ENCODE measurements around the gene RAD51.

The RAD51 gene

DNA sequence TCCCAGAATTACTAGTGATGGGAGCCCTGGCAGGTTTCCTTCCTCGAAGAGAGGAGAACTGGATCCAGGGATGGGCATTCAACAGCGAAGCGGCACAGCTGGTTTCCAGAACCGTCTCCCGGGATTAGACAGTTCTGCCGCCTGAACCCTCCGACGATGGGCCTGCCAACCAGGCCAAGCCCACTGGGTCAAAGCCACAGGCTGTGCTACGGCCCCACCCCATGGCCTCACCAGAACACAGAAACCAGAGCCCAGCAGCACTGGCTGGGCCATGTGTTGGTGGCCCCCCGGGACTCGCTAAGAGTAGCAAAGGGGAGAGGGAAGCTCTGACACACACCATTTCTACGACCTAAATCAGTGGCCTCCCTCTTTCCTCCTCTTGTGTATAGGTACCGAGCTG is 77.0 kb downstream of the RAD51 start:
- Histone ChIP-seq H3K4me1 (ENCODE audit: insufficient read depth, poor library complexity, severe bottlenecking) (peaks cover 30% of the 10 kb centered on the region), H3K27me3 (ENCODE audit: insufficient read depth, poor library complexity, severe bottlenecking) (no peaks in the 10 kb centered on the region), H3K36me3 (ENCODE audit: low read depth) (peaks cover 41% of the 10 kb centered on the region), H3K9me3 (ENCODE audit: severe bottlenecking) (no peaks in the 10 kb centered on the region), H3K27ac (ENCODE audit: poor library complexity, severe bottlenecking) (no peak overlapping the region), H3K4me3 (ENCODE audit: severe bottlenecking) (no peak overlapping the region)
- no peak for DNase-seq (ENCODE audit: low spot score)
- ATAC-seq (ENCODE audit: low read depth), result no peak
- no peak for TF ChIP-seq CTCF (IDR thresholded peaks at IDR 0.05; ENCODE audit: poor library complexity, severe bottlenecking)

GRCh38 chr15:40773496-40773895 is 78.5 kb downstream of the RAD51 start:
- ATAC-seq (ENCODE audit: low read depth), result no peak
- peaks cover 29% of the 10 kb centered on the region for H3K4me1 ChIP-seq (ENCODE audit: insufficient read depth, poor library complexity, severe bottlenecking)
- no peak overlapping the region for H3K4me3 ChIP-seq (ENCODE audit: severe bottlenecking)
- TF ChIP-seq CTCF (IDR thresholded peaks at IDR 0.05; ENCODE audit: poor library complexity, severe bottlenecking), result no peak
- H3K27me3 ChIP-seq (ENCODE audit: insufficient read depth, poor library complexity, severe bottlenecking), result no peaks in the 10 kb centered on the region
- H3K9me3 ChIP-seq (ENCODE audit: severe bottlenecking), result no peaks in the 10 kb centered on the region
- DNase-seq (ENCODE audit: low spot score), result no peak
- no peak overlapping the region for H3K27ac ChIP-seq (ENCODE audit: poor library complexity, severe bottlenecking)
- peaks cover 51% of the 10 kb centered on the region for H3K36me3 ChIP-seq (ENCODE audit: low read depth)

GRCh38 chr15:40773902-40774301 is 78.9 kb downstream of the RAD51 start:
- H3K4me1 ChIP-seq (ENCODE audit: insufficient read depth, poor library complexity, severe bottlenecking), result peaks cover 25% of the 10 kb centered on the region
- H3K4me3 ChIP-seq (ENCODE audit: severe bottlenecking), result no peak overlapping the region
- H3K36me3 ChIP-seq (ENCODE audit: low read depth), result peaks cover 55% of the 10 kb centered on the region
- no peak for DNase-seq (ENCODE audit: low spot score)
- H3K27ac ChIP-seq (ENCODE audit: poor library complexity, severe bottlenecking), result no peak overlapping the region
- H3K27me3 ChIP-seq (ENCODE audit: insufficient read depth, poor library complexity, severe bottlenecking), result no peaks in the 10 kb centered on the region
- H3K9me3 ChIP-seq (ENCODE audit: severe bottlenecking), result no peaks in the 10 kb centered on the region
- no peak for TF ChIP-seq CTCF (IDR thresholded peaks at IDR 0.05; ENCODE audit: poor library complexity, severe bottlenecking)
- no peak for ATAC-seq (ENCODE audit: low read depth)

GRCh38 chr15:40775007-40775406 is 80.0 kb downstream of the RAD51 start:
- Histone ChIP-seq H3K27ac (ENCODE audit: poor library complexity, severe bottlenecking) (no peak overlapping the region), H3K4me3 (ENCODE audit: severe bottlenecking) (no peak overlapping the region), H3K9me3 (ENCODE audit: severe bottlenecking) (no peaks in the 10 kb centered on the region), H3K27me3 (ENCODE audit: insufficient read depth, poor library complexity, severe bottlenecking) (no peaks in the 10 kb centered on the region), H3K4me1 (ENCODE audit: insufficient read depth, poor library complexity, severe bottlenecking) (peaks cover 18% of the 10 kb centered on the region), H3K36me3 (ENCODE audit: low read depth) (peaks cover 63% of the 10 kb centered on the region)
- DNase-seq (ENCODE audit: low spot score), result no peak
- no peak for ATAC-seq (ENCODE audit: low read depth)
- no peak for TF ChIP-seq CTCF (IDR thresholded peaks at IDR 0.05; ENCODE audit: poor library complexity, severe bottlenecking)

GRCh38 chr15:40775740-40776536 is 81.0 kb downstream of the RAD51 start:
- ATAC-seq (ENCODE audit: low read depth) (no peak), DNase-seq (ENCODE audit: low spot score) (no peak)
- Histone ChIP-seq H3K4me1 (ENCODE audit: insufficient read depth, poor library complexity, severe bottlenecking) (peaks cover 10% of the 10 kb centered on the region), H3K4me3 (ENCODE audit: severe bottlenecking) (no peak overlapping the region), H3K27ac (ENCODE audit: poor library complexity, severe bottlenecking) (no peak overlapping the region), H3K27me3 (ENCODE audit: insufficient read depth, poor library complexity, severe bottlenecking) (no peaks in the 10 kb centered on the region), H3K36me3 (ENCODE audit: low read depth) (peaks cover 67% of the 10 kb centered on the region), H3K9me3 (ENCODE audit: severe bottlenecking) (no peaks in the 10 kb centered on the region)
- TF ChIP-seq CTCF (IDR thresholded peaks at IDR 0.05; ENCODE audit: poor library complexity, severe bottlenecking), result no peak
